Midbrain (tissue), 1 donor: ENCODE data around the gene PPFIBP2.

Source experiments
- DNase-seq: peaks from one replicate; lab custom pipeline; 2025; lab: John Stamatoyannopoulos, UW

The PPFIBP2 gene

DNA sequence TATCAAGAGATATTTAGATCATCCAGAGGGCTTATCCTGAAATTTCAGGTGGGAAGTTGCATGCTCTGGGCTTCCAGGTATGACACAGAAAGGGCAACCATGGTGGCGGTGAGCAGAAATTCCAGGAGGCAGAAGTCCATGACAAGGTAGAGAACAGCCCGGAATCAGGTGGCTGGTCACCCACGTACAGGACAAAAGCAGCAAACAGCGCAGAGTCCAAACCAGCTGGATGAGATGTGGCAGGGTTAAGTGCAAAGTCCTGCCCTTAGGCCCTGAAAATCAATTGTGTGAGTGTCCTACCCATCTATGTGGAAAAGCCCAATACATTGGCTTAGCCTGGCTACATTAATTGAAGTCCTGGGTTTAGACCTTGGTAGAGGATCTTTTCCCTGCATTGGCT lies 11.6 kb downstream of the PPFIBP2 start:
- DNase-seq = no peak

DNA sequence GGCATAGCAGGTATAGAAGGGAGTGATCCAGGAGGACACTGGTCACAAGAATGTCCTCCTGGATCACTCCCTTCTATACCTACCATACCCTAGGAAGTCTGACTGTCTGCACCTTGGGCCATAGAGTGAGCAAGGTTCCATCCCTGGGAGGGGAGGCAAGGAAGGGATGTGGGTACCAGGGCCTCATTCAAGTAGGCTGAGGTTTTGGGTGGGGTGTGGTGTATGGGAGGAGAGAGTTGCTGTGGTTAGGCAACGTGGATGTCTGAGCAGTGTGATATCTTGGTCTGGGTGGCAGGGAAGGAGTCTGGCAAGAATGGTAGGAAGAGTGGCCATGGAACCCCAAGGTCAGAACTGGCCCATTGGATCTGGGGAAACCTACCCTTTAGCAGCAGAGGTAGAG lies 13.2 kb downstream of the PPFIBP2 start:
- no peak for DNase-seq

DNA sequence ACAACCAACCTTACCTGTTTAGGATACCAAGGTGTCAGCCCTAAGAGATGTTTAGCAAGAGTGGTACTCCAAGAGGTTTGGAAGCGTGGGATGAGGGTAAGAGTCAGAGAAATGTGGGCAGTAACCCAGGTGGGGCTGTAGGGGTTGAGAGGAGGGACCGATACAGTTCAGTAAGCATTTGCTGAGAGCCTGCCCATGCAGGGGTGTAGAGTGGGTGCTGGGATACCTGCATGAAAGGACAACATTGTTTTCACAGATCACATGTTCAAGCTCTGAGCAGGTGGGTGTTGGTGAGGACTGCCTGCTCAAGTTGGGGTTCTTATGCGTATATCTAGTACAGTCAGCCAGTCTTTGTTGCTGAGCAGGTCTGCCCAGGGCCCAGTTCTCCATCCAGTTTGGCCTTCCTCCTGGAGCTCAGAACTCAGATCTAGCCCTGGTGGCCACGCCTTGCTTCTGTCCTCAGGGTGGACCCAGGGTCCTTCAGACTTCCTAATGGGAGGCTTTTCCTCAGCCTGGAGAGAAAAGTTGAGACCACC lies 14.8 kb downstream of the PPFIBP2 start:
- DNase-seq = no peak

DNA sequence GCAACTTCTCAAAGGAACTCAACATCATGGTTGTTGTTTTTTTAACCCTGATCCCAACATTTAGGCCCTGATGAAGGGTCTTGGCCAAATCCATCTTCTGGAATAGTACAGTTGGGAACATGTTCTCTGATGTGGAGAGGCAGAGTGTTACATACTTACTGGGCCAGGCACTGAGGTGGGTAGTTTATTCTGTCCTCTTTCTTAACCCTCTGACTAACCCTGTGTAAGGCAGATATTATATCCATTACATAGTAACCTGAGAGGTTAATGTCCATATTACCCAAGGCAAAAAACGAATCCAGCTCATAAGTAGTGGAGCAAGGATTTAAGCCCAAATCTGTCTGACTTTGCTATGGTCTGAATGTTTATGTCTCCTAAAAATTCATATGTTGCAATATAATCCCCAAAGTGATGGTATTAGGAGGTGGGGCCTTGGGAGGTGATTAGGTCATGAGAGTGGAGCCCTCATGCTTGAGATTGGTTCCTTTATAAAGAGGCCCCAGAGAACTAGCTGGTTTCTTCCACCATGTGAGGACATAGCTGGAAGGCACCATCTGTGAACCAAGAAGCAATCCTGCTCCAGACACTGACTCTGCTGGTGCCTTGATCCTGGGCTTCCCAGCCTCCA lies 16.3 kb downstream of the PPFIBP2 start:
- DNase-seq = no peak

DNA sequence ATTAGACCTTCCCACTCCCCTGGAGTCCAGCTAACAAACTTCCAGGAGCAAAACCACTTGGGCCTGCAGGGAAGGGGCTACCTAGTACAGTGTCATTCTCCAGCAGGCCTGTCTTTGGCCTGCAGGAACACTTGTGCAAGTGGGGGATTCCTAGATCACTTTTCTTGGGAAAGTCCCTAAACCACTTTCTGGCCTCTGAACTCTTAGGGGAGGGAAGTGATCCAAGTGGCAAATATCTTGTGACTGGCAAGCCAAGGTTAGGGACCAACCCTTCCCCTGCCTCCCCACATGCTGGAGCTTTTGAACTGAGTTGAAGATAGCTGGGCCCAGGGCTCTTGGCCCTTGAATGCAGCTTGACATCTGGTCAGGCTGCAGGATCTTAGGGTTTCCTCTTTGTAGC lies 17.2 kb downstream of the PPFIBP2 start:
- no peak for DNase-seq

DNA sequence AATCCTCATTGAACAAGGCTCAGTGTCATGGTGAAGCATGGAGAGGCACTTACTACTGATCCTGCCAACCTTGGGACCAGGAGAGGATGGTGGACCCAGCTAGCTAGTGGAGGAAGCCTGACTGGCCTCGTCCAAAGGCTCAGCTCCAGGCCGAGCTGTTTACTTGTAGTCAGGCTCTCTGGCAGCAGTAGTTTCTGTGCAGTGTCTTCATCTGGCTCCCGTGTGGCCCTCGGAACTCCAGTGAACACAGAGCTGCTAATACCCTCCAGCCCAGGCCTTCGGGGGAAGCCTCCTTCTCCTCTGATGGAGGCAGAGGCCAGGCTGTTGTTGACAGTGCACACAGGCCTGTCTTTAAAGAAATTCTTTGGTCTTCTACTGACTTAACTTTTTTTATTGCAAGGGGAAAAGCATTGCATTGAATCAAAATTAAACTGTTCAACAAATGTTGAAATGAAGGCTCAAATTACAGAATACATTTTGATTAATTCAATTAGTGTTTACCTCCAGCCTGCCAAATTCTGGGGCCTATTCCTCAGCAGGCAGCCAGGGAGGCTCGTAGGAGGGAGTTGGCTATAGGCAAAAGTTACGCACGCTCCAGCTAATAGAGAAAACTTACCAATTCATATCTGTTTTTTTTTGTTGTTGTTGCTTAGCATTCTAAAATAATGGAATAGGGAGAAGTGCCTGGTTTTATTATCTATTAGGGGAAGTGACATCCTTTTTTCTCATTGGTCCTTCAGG lies 18.8 kb downstream of the PPFIBP2 start:
- no peak for DNase-seq

DNA sequence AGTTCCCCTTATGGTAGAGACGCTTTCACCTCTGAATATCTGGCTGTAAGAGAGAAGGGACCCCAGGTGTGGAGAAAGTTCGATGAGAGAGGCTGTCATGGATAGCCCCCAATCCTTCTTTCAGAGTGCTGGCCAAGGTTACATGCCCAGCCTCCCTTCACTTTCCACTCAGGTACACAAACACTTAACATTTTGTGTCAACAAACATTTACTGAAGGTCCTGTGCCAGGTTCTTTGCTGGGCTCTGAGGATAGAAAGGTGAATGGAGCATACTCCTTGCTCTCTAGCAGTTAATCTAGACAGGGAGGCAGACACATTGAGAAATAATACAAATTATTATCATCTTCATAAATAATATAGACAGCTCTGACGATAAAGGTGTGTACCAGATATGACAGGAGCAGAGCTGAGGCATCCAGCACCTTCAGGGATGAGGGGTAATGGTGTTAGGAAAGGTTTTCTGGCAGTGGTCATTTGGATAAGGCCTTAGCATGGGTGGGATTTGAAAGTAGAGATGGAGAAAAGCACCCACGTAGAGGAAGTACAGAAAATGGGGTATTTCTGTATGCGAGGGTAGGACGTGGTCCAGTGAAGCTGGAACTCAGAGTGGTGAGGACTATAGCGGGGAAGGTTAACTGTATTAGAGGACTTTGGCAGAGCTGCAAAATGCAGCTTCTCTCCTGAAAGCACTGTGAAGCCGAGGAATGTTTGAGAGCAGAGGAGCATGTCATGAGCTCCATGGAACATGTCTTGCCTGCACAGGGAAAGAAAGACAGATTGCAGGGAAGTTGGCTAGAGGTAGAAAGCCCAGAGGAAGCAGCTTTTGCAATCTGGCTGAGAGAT lies 19.6 kb downstream of the PPFIBP2 start:
- DNase-seq = no peak

DNA sequence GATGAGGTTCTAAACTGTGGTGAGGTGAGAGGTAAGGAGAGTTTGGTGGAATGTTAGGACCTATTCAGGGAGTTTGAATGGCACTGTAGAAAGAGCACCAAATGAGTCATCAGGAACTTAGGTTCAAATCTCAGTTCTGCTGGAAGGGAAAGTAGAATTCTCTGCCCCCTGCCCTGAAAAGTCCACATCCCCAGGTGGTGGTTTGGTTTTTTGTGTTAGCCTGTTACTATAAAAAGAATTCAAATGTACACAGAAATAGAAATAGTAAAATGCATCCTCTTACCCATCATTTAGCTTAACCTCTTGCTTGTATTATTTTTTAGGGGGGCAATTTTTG lies 20.2 kb downstream of the PPFIBP2 start:
- no peak for DNase-seq

DNA sequence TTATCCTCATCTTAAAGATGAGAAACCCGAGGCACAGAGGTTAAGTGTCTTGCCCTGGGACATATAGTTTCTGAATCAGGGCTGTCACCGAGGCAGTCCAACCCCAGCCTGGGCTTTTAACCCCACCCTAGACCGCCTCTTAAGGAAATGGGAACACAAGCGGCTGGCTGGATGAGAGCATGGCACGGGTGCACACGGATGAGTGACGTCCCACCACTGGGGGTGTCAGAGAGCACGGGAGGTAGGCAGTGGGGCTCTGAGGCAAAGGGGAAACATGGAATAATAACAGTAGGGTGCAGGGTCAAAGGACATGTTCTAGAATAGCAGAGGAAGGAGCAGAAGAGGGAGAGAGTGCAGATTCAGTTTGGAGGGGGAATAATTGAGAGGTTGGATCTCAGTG lies 22.3 kb downstream of the PPFIBP2 start:
- DNase-seq = no peak

DNA sequence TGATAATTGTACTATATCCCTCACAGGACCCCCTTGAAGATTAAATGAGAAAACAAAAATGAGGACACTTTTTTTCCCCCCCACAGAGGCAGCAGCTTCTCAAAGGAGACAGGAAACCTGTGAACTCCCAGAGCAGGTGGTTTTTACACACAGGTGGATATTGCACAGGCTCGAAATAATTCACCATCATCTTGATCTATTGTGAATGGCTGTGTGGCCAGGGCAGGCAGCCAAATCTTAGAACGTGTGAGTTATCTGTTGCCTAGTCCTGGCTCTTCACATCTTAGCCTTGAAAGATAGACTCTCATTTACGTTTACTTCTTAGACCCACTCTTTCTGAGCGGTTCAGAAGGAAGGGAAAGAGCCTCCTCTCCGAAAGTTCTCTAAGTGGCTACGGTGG lies 23.5 kb downstream of the PPFIBP2 start:
- DNase-seq = no peak

DNA sequence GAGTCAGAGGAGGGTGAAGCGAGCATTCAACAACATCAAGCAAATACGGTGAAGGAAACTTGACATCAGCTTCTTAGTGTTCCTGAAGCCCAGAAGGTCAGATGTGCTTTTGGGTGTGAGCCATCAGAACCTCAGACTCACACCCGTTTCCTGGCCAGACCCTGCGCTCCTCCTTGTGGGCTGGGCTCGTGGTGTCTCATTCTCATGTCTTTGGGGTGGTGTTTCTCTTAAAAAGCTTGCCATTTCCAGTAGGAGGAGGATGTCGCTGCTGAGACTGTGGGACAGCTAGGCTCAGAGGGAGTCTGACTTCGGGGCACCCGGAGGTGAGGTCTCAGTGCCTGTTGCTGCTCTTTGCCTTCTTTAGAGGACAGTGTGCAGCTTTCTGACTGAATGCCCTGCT lies 24.2 kb downstream of the PPFIBP2 start:
- DNase-seq = no peak

DNA sequence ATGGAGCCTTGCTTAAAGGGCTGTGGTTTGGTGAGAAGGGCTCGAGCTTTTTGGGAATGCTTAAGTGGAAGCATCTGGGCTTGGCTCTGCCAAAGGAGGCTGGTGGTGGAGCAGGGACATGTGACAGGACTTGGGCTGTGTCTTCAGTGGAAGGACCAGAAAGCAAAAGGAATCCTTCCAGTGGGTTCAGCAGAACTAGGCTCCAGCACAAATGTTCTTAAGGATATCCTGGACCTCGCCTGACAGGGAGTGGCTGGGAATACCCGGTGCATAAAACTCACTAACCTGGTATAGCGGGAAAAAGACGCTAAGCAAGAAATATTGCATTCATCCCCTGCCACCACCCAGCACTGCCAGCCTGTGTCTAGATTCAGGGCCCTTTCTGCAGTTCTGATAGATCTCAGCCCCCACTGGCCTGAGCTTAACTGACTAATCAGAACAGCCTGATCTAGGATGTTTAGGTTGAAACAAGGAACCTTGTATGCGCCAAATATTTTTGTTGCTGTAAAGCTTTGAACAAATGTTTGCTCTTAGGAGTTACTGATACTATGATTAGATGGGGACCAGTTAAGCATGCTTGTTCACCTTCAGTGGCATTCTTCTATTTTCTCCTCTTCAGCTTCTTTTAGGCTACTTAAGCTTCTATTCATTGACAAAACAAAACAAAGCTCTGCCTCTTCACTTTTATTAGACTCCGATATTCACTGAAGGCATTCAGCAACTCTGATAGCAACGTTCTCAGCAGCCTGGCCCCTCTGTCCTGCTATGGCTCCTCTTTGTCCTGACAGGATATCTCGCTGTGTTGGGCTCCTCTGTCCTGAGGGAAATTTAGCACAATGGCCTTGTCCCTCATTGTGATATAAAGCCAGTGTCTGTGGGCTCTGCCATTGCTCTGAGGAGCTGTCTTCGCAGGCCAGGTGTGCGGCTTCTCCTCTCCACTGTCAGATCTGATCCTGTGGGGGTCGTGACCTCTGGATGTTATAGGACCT lies 25.0 kb downstream of the PPFIBP2 start:
- DNase-seq = no peak

DNA sequence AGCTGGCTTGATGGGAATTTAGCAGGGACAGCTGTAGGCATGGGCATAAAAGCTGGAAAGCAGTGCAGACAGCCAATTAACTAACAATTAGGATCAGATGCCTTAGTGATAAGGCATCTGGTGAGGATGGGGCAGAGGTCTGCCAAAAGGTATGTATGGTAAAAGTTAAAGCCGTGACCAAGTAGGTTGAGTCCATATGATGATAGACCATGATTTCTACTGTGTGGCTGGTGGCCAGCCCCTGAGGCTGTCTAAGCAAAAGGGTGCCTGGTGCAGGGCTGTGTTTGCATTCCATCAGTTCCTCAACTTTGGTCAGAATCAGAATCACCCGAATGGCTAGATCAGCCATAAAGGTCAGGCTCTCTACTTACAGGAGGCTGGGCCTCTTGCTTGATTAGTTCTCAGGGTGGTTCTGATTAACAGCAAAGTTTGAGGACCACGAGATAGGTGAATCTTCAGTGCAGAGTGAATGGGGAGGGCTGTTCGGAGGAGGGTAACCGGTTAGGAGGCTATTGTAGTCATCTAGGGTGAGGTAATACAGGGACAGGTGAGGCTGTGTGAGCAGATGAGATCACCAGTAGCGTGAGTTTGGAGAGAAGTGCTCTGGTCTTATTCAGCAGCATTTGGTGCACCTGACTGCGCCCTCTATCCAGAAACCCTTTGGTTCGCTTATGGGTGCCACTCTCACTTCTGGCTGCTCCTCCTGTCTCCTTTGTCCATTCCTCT lies 27.2 kb downstream of the PPFIBP2 start:
- no peak for DNase-seq

DNA sequence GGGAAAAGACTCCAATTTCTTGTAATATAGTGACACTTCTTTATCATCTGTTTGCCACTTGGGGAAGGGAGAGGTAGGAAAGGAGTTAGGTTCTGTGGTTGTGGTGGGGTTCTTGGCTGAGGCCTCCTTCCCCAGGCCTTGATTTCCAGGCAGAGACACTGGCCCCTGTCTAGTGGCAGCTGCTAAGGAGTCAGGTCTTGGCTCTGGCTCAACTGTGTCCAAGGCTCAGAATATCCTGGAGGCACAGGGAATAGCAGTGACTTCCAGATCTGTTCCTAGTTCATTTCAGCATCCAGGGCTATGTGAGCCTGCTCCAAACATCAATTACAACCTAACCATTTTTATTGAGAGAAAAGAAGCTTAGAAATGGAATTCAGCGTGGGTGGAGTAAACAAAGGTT lies 29.5 kb downstream of the PPFIBP2 start:
- DNase-seq = no peak

DNA sequence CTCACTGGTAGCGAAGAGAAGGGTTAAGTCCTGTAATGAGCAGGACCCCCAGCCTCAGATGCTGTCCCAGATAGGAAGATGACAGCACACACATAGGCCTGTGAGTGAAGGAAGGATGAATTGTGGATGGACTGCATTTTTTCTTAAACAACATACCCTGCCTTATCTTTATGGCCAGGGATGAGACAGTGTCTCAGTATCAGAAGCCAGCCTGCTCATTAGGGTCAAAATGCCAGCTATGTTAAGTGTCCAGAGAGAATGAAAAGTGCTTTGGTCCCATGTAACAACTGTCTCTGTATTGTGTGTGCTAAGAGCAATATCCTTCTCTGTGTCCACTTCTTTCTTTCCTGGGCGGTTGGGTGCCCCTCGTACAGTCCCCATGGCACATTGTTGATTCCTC lies 30.2 kb downstream of the PPFIBP2 start:
- no peak for DNase-seq

DNA sequence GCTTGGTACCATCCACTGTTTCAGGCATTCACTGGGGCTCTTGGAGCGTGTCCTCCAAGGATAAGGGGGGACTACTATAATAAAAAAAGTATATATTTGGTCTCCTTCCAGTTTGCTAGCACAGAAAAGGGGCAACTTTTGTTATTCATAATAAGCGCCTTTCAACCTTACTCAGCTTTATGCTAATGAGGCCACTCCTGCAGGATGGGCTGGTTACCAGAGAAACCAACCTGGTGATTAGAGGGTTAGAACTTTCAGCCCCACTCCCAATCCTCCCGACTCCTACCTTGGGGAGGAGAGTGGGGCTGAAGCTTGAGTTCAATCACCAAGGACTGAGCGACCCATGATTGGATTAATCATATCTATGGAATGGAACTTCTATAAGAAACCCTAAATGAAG lies 31.8 kb downstream of the PPFIBP2 start:
- DNase-seq = no peak

DNA sequence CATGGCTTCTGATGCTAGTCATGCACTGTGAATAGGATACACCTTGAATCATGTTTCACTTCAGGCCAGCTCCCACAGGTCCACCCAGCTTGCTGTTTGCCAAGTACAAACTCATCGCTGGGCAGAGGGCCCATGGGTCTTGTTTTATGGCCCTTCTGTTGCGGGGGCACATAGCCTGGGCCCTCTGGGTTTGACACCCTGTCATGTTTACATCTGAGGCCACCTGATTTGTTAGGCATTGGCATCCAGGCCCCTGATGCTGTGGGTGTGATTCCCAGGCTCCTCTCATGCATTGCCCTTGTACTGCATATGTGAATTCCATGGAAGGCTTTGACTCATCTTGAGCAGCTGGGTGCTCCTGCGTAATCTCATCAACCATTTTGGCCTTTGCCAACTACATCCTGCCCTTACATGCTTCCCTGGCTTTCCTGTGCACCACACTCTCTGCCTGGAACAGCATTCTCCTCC lies 32.6 kb downstream of the PPFIBP2 start:
- DNase-seq = no peak

DNA sequence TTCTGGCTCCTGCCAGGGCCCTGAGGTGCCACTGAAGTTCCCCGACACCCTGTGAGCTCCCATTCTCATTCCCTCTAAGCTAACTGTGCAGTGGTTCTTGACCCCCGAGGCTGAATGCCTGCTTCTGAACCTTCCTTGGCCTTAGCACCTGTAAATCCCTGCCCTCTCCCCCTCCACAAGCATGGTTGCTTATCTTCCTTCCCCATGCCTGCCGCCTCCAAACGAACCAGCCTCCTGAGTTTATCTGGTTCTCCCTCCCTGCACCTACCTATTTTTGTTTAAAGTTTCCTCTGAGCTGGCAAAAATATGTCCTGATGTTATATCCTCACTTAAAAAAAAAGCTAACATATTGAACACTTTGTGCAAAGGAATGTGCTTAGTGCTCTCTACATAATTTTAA lies 33.9 kb downstream of the PPFIBP2 start:
- no peak for DNase-seq

DNA sequence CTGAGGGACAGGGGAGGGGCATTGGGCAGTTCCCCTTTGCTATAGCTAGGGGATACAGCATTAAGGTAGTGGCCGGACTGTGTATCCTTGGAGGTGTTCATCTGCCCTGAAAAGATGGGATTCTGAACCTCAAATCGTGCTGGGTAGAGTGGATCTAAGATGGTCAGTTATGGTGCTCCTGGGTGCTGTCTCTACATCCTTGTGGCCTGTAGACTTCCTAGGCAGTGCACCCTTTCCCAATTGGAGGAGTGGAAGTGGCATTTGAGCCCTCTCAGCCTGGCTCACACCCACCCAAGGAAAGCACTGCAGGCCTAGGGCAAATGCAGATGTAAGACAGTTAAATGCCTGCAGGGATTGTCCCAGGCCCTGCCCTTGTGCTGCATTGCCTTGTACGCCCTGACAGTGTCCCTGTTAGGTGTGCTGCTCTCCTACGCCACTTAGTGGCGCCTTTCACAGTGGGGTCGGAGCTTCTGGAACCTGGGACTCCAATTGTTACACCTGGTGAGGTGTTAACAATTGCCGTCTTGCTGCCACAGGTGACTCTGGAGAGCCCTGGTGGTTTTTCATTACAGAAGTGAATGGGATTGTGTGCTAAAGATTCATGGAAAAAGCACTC lies 35.0 kb downstream of the PPFIBP2 start:
- no peak for DNase-seq

DNA sequence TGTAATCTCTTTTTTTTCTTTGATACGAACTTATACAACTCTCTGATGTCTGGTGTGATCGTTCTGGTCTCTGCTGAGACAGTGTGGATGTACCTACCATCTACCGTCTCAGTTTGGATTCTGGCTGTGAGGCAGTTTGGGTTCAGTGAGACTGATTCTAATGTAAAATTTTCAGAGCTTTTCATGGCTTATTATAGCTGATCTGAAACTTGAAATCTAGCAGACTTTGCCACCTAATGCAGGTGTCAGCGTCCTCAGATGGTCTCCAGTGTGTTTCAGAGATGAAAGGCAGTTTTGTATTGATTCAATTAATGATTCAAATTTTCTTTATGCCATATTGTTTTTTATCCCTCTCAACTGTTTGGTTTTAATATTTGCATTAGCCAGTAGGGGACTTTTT lies 35.9 kb downstream of the PPFIBP2 start:
- no peak for DNase-seq
